HEK293 (cell line): ENCODE data around the gene FFAR1.

Source experiments
- CTCF ChIA-PET: fragments of 350-600 bp; formaldehyde crosslinking; extraction: SDS; loops from one replicate; lab custom pipeline; 2021; ENCODE audit warnings: antibody characterized with exemption; lab: Yijun Ruan, JAX
- POLR2A ChIA-PET: fragments of 300-600 bp; formaldehyde crosslinking; extraction: SDS; loops from one replicate; lab custom pipeline; 2020; ENCODE audit warnings: antibody characterized with exemption, inconsistent platforms; lab: Yijun Ruan, JAX
- H3K27ac ChIP-seq: fragments of 200-500 bp; sonication (Bioruptor generic); 2 replicates; pipeline ENCODE4 v1.5.1; 2014; ENCODE audit warnings: low read depth, low read length, control low read depth, inconsistent platforms; ENCODE audit errors: extremely low read depth
- H3K36me3 ChIP-seq, 2 experiments: fragments of 200-500 bp in 1 of 2; sonication (Bioruptor generic) in 1 of 2; 1 replicate in 1 of 2; 2 replicates in 1 of 2; pipeline ENCODE4 v1.5.1; 2014 to 2017; ENCODE audit warnings: inconsistent platforms in 2 of 2, low read length in 2 of 2; ENCODE audit not compliant: control insufficient read depth in 2 of 2, insufficient read depth in 1 of 2
- H3K4me1 ChIP-seq: fragments of 200-500 bp; sonication (Bioruptor generic); 2 replicates; pipeline ENCODE4 v1.5.1; 2014; ENCODE audit warnings: mild to moderate bottlenecking, low read length, inconsistent platforms; ENCODE audit not compliant: control insufficient read depth, insufficient read depth
- H3K4me3 ChIP-seq: 2 replicates; pipeline ENCODE4 v1.5.1; 2011; ENCODE audit warnings: low read depth, mild to moderate bottlenecking, control low read depth, low read length, moderate library complexity
- H3K9me3 ChIP-seq: fragments of 200-500 bp; sonication (Bioruptor generic); 2 replicates; pipeline ENCODE4 v1.5.1; 2014; ENCODE audit warnings: low read depth, low read length, inconsistent platforms; ENCODE audit not compliant: control insufficient read depth, insufficient read depth
- HOXC10 ChIP-seq: sonication (generic); formaldehyde crosslinking; IDR thresholded peaks from 2 replicates; pipeline ENCODE4 v1.8.1; 2023; ENCODE audit warnings: mild to moderate bottlenecking, missing genetic modification reagents
- HOXD13 ChIP-seq: sonication (generic); formaldehyde crosslinking; IDR thresholded peaks from 2 replicates; pipeline ENCODE4 v1.8.0; 2022; ENCODE audit warnings: missing genetic modification reagents, borderline replicate concordance
- SALL2 ChIP-seq: fragments of 450-650 bp; formaldehyde crosslinking; IDR thresholded peaks from 2 replicates; pipeline ENCODE4 v1.5.0; 2017; ENCODE audit warnings: missing biosample characterization, mild to moderate bottlenecking, missing genetic modification characterization, borderline replicate concordance
- WT1 ChIP-seq: fragments of 450-650 bp; formaldehyde crosslinking; IDR thresholded peaks from 2 replicates; pipeline ENCODE4 v1.5.1; 2016; ENCODE audit warnings: missing biosample characterization, missing genetic modification characterization
- ZBTB17 ChIP-seq: fragments of 450-650 bp; formaldehyde crosslinking; IDR thresholded peaks from 2 replicates; pipeline ENCODE4 v1.5.1; 2016; ENCODE audit warnings: missing biosample characterization, missing genetic modification characterization
- ZFP69B ChIP-seq: fragments of 450-650 bp; formaldehyde crosslinking; IDR thresholded peaks from 2 replicates; pipeline ENCODE4 v1.5.1; 2016; ENCODE audit warnings: missing biosample characterization, missing genetic modification characterization
- ZNF112 ChIP-seq: fragments of 450-650 bp; formaldehyde crosslinking; IDR thresholded peaks from 2 replicates; pipeline ENCODE4 v1.5.0; 2017; ENCODE audit warnings: missing biosample characterization, missing genetic modification characterization
- ZNF211 ChIP-seq: fragments of 450-650 bp; formaldehyde crosslinking; IDR thresholded peaks from 2 replicates; pipeline ENCODE4 v1.5.1; 2016; ENCODE audit warnings: low read depth, missing biosample characterization, missing genetic modification characterization
- ZNF558 ChIP-seq: fragments of 450-650 bp; formaldehyde crosslinking; IDR thresholded peaks from 2 replicates; pipeline ENCODE4 v1.5.1; 2016; ENCODE audit warnings: missing biosample characterization, missing genetic modification characterization
- ZNF596 ChIP-seq: fragments of 450-650 bp; IDR thresholded peaks from 2 replicates; pipeline ENCODE4 v1.5.0; 2018; ENCODE audit warnings: missing biosample characterization, mild to moderate bottlenecking, missing genetic modification characterization, moderate library complexity
- ZNF600 ChIP-seq: fragments of 450-650 bp; formaldehyde crosslinking; IDR thresholded peaks from 2 replicates; pipeline ENCODE4 v1.5.1; 2016; ENCODE audit warnings: missing biosample characterization, missing genetic modification characterization
- ZNF623 ChIP-seq: fragments of 450-650 bp; formaldehyde crosslinking; IDR thresholded peaks from 2 replicates; pipeline ENCODE4 v1.5.1; 2016; ENCODE audit warnings: missing biosample characterization, missing genetic modification characterization
- ZNF629 ChIP-seq: fragments of 450-650 bp; formaldehyde crosslinking; IDR thresholded peaks from 2 replicates; pipeline ENCODE4 v1.5.1; 2017; ENCODE audit warnings: missing biosample characterization, missing genetic modification characterization
- TF ChIP-seq, protein P1 (sequence below): fragments of 450-650 bp; formaldehyde crosslinking; IDR thresholded peaks from 2 replicates; pipeline ENCODE4 v1.5.1; 2016; ENCODE audit warnings: missing biosample characterization, missing genetic modification characterization
- TF ChIP-seq, protein P2 (sequence below): fragments of 450-650 bp; formaldehyde crosslinking; IDR thresholded peaks from 2 replicates; pipeline ENCODE4 v1.5.1; 2017; ENCODE audit warnings: missing biosample characterization, missing genetic modification characterization
- TF ChIP-seq, protein P3 (sequence below): fragments of 450-650 bp; formaldehyde crosslinking; IDR thresholded peaks from 2 replicates; pipeline ENCODE4 v1.5.1; 2017; ENCODE audit warnings: missing biosample characterization, mild to moderate bottlenecking, missing genetic modification characterization, moderate library complexity
- TF ChIP-seq, protein P4 (sequence below): fragments of 450-650 bp; formaldehyde crosslinking; IDR thresholded peaks from 2 replicates; pipeline ENCODE4 v1.5.1; 2016; ENCODE audit warnings: missing biosample characterization, missing genetic modification characterization

Gene FFAR1

DNA sequence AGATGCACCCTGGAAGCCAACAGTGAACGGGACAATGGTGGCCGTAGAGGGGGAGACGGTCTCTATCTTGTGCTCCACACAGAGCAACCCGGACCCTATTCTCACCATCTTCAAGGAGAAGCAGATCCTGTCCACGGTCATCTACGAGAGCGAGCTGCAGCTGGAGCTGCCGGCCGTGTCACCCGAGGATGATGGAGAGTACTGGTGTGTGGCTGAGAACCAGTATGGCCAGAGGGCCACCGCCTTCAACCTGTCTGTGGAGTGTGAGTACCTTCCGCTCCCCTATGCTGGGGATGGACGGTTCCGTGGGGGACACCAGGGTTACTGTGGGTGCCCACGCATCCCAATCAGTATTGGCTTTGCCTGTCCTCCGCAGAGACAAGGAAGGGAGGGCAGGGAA, 45.3 kb upstream of the FFAR1 start:
- no peaks in the 10 kb centered on the region for H3K4me1 ChIP-seq
- TF ChIP-seq ZNF596 (tag by site-specific recombination) (no peak), SALL2 (tag by site-specific recombination) (no peak)
- no peaks in the 10 kb centered on the region; a peak in 1 of 3 replicates for H3K36me3 ChIP-seq
- POLR2A ChIA-PET, result interaction anchor here (0.6 kb wide), 1 partner anchor 806 kb away, joined by 7 read pairs; no protein-coding TSS in a partner anchor
- no peak overlapping the region for H3K27ac ChIP-seq
- no peak overlapping the region for H3K4me3 ChIP-seq
- no peaks in the 10 kb centered on the region for H3K9me3 ChIP-seq
- CTCF ChIA-PET, result interaction anchor here (1.2 to 1.7 kb wide), 2 partner anchors 15 to 193 kb away, joined by 4 read pairs; no protein-coding TSS in a partner anchor

DNA sequence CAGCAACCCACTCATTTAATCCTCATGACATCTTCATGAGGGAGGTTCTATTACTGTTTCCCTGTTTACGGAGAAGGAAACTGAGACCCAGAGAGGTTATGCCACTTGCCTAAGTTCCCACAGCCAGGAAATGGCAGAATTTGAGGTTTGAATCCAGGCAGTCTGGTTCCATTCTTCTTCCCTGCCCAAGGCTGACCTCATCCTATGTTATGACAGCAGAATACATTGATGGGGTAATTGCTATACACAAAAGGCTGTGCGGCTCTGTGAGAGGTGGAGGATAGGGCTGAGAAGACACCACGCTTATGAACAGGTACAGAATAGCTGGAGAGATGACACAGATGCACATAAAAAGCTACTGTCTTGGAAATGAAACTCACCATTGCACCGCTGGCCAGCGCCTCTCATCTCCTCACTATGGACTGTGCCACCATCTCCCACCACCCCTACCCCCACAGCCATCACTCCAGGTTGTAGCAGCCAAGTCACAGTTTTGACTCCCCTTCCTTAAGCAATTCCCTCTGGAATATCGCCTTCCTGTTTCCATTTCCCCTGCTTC, 44.3 kb upstream of the FFAR1 start:
- TF ChIP-seq, protein P1, sequence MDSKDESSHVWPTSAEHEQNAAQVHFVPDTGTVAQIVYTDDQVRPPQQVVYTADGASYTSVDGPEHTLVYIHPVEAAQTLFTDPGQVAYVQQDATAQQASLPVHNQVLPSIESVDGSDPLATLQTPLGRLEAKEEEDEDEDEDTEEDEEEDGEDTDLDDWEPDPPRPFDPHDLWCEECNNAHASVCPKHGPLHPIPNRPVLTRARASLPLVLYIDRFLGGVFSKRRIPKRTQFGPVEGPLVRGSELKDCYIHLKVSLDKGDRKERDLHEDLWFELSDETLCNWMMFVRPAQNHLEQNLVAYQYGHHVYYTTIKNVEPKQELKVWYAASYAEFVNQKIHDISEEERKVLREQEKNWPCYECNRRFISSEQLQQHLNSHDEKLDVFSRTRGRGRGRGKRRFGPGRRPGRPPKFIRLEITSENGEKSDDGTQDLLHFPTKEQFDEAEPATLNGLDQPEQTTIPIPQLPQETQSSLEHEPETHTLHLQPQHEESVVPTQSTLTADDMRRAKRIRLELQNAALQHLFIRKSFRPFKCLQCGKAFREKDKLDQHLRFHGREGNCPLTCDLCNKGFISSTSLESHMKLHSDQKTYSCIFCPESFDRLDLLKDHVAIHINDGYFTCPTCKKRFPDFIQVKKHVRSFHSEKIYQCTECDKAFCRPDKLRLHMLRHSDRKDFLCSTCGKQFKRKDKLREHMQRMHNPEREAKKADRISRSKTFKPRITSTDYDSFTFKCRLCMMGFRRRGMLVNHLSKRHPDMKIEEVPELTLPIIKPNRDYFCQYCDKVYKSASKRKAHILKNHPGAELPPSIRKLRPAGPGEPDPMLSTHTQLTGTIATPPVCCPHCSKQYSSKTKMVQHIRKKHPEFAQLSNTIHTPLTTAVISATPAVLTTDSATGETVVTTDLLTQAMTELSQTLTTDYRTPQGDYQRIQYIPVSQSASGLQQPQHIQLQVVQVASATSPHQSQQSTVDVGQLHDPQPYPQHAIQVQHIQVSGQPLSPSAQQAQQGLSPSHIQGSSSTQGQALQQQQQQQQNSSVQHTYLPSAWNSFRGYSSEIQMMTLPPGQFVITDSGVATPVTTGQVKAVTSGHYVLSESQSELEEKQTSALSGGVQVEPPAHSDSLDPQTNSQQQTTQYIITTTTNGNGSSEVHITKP (tag by site-specific recombination), result peak; percentile 63
- TF ChIP-seq ZNF629 (tag by site-specific recombination) (peak; percentile 39; the same call in 1 of the 2 replicates), ZNF600 (tag by site-specific recombination) (peak; percentile 22; the same call in 1 of the 2 replicates), ZBTB17 (tag by site-specific recombination) (peak; percentile 97), ZNF623 (no peak), HOXC10 (CRISPR knock-in tag) (no peak)
- TF ChIP-seq, all 188 proteins: peak for 4
- ChIA-PET CTCF (interaction anchor here (0.7 to 1.7 kb wide), 3 partner anchors 192 to 227 kb away, joined by 3 to 4 read pairs (median 4); no protein-coding TSS in a partner anchor), POLR2A (no interaction called here)
- H3K9me3 ChIP-seq, result no peaks in the 10 kb centered on the region
- H3K36me3 ChIP-seq, result no peaks in the 10 kb centered on the region; a peak in 1 of 3 replicates
- H3K27ac ChIP-seq, result no peak overlapping the region
- no peak overlapping the region for H3K4me3 ChIP-seq
- no peaks in the 10 kb centered on the region for H3K4me1 ChIP-seq

DNA sequence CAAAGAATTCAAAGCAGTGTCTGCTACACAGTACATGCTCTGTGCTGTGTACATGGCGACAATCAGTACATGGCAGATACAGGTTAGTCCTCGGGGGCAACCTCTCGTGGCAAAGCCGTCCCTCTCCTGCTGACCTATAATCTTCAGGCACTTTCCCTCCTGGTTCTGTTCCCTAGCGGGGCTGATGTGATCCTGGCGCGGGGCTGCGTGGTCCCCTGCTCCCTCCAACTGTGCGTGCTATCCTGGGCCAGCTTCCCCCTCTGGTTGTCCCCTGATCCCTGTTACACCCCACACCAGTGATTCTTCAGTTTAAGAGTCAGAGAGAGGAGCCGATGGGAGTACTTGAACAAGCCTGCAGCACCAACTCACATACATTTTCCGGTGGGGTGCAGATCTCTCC, 43.7 kb upstream of the FFAR1 start:
- ChIA-PET CTCF (interaction anchor here (1.1 kb wide), 1 partner anchor 191 kb away, joined by 4 read pairs; no protein-coding TSS in a partner anchor), POLR2A (no interaction called here)
- Histone ChIP-seq H3K36me3 (no peaks in the 10 kb centered on the region), H3K9me3 (no peaks in the 10 kb centered on the region), H3K4me3 (no peak overlapping the region), H3K27ac (no peak overlapping the region), H3K4me1 (no peaks in the 10 kb centered on the region)
- TF ChIP-seq, protein P2, sequence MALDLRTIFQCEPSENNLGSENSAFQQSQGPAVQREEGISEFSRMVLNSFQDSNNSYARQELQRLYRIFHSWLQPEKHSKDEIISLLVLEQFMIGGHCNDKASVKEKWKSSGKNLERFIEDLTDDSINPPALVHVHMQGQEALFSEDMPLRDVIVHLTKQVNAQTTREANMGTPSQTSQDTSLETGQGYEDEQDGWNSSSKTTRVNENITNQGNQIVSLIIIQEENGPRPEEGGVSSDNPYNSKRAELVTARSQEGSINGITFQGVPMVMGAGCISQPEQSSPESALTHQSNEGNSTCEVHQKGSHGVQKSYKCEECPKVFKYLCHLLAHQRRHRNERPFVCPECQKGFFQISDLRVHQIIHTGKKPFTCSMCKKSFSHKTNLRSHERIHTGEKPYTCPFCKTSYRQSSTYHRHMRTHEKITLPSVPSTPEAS, result no peak
- no peak for TF ChIP-seq WT1 (tag by site-specific recombination)
- TF ChIP-seq, all 188 proteins: peak for 0

DNA sequence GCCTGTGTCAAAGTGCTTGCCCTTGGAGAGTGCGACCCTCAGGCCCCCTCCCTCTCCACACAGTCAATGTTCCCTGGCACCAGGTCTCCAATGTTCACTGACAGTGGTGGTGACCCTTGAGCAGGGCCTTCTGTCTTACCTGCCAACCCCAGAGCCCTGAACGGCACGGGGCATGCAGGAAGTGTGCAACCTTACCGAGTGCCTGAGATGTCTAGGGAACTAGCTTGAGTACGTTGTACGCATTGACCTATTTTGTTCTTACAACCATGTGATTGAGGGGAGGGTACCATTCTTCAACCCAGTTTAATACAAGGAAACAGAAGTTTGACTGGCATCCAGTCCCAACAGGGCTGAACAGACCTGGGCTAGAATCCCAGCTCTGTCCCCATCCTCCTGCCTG, 42.5 kb upstream of the FFAR1 start:
- H3K36me3 ChIP-seq, result no peaks in the 10 kb centered on the region
- POLR2A ChIA-PET, result interaction anchor here (0.6 kb wide), 2 partner anchors 151 to 157 kb away, joined by 3 to 5 read pairs; no protein-coding TSS in a partner anchor
- no peaks in the 10 kb centered on the region for H3K9me3 ChIP-seq
- TF ChIP-seq ZNF112 (tag by site-specific recombination), result no peak
- TF ChIP-seq, protein P3, sequence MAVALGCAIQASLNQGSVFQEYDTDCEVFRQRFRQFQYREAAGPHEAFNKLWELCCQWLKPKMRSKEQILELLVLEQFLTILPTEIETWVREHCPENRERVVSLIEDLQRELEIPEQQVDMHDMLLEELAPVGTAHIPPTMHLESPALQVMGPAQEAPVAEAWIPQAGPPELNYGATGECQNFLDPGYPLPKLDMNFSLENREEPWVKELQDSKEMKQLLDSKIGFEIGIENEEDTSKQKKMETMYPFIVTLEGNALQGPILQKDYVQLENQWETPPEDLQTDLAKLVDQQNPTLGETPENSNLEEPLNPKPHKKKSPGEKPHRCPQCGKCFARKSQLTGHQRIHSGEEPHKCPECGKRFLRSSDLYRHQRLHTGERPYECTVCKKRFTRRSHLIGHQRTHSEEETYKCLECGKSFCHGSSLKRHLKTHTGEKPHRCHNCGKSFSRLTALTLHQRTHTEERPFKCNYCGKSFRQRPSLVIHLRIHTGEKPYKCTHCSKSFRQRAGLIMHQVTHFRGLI (tag by site-specific recombination), result no peak
- no peak for TF ChIP-seq ZNF558 (tag by site-specific recombination)
- TF ChIP-seq, protein P4, sequence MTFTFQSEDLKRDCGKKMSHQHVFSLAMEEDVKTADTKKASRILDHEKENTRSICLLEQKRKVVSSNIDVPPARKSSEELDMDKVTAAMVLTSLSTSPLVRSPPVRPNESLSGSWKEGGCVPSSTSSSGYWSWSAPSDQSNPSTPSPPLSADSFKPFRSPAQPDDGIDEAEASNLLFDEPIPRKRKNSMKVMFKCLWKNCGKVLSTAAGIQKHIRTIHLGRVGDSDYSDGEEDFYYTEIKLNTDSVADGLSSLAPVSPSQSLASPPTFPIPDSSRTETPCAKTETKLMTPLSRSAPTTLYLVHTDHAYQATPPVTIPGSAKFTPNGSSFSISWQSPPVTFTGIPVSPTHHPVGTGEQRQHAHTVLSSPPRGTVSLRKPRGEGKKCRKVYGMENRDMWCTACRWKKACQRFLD (tag by site-specific recombination), result no peak
- TF ChIP-seq ZFP69B, result no peak
- no peak for TF ChIP-seq HOXD13 (CRISPR knock-in tag)
- TF ChIP-seq ZNF211 (tag by site-specific recombination), result no peak
- no peak overlapping the region for H3K27ac ChIP-seq
- H3K4me3 ChIP-seq, result no peak overlapping the region
- CTCF ChIA-PET, result interaction anchor here (0.7 to 1.6 kb wide), 5 partner anchors 15 to 262 kb away, joined by 3 to 7 read pairs (median 3); no protein-coding TSS in a partner anchor
- no peaks in the 10 kb centered on the region for H3K4me1 ChIP-seq
